ENCODE results near the gene KRT26. TPM values are rescaled to one million over a fixed set of nuclear protein-coding genes. Genes with fewer than 3 reads are reported as not detected.
A peak's percentile ranks its signal among the peaks of the same experiment; 100 is the strongest.

The KRT26 gene
- total RNA-seq, 1 experiment from 2014 or later: not detected

GRCh38 chr17:40791111-40791510 is 19.1 kb upstream of the KRT26 start (continued):
- TF ChIP-seq AFF4 (CRISPR knock-in tag; IDR thresholded peaks at IDR 0.05; ENCODE audit: borderline replicate concordance): no peak
- no peak for TF ChIP-seq USF1 (CRISPR knock-in tag; IDR thresholded peaks at IDR 0.05)

DNA sequence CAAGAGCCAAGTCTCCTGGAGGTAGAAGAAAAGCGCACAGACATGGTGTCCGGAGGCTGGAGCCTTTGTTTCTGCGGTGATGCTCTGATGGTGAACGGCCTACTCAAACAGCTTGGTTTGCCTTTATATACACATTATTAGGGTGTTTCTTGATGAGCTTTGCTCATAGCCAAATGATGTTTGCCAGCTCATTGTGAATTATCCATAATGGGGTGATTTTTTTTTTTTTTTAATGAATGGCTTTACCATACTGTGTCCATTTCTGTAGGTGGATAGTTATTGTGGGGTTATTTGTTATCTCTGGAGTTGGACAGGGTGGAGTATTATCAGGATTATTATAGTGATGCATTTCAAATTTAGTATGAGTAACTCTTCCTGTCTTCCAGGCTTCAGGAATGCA is 10.4 kb upstream of the KRT26 start, which contains the start of gene KRT27:
KRT27 (minus strand) TSS at position 101 of the 400 bp plus-strand sequence; CDS start at position 44, 57 bp downstream.
- Mint-ChIP-seq H3K9me3 (no peaks in the 10 kb centered on the region), H3K4me3 (no peak within 1 kb of the TSS), H3K36me3 (no peaks in the 10 kb centered on the region), H3K27me3 (ENCODE audit: low read depth) (peaks cover 25% of the 10 kb centered on the region), H3K4me1 (no peaks in the 10 kb centered on the region), H3K27ac (no peak within 1 kb of the TSS)
- ChIA-PET POLR2A (no interaction called here), CTCF (interaction anchor here (1.6 kb wide), 1 partner anchor 163 kb away, joined by 6 read pairs; no protein-coding TSS in a partner anchor)
- DNase-seq (ENCODE audit: low spot score): no peak
- no peak for TF ChIP-seq AFF4 (CRISPR knock-in tag; IDR thresholded peaks at IDR 0.05; ENCODE audit: borderline replicate concordance)
- no peak for TF ChIP-seq ZNF416 (CRISPR knock-in tag; IDR thresholded peaks at IDR 0.05)
- no peak for TF ChIP-seq SP1 (CRISPR knock-in tag; conservative IDR thresholded peaks at IDR 0.05)
- no peak for ATAC-seq

DNA sequence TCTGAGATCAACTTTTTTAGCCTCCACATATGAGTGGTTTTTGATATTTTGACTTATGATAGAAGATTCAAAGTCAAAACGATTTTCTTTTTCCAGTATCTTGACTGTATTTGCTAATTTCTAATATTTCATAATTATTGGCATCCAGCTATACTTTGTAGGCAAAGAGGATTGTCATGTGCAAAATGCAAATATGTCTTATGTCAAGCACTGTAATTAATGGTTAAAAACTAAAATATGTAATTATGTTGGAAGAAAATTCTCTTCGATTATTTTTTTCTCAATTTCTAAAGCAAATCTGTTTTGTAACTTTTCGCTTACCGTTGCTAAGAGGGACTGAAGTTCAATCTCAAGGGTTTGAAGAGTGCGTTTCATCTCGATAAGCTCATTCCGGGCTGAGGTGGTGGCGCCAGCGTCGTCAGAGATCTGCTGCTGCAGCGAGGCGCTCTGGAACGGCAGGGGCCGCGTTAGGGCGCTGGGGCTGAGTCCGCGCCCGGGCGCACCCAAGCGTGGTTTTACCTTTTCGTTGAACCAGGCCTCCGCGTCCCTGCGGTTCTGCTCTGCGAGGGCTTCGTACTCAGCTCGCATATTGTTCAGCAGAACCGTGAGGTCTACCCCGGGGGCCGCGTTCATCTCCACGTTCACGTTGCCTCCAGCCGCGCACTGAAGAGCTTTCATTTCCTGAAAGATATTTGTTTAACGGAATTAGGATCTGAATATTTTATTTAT is 7.3 kb upstream of the KRT26 start:
- Mint-ChIP-seq H3K9me3 (no peaks in the 10 kb centered on the region), H3K4me3 (peak overlapping the region; percentile 30), H3K27ac (no peak overlapping the region), H3K27me3 (ENCODE audit: low read depth) (peaks cover 28% of the 10 kb centered on the region), H3K36me3 (no peaks in the 10 kb centered on the region), H3K4me1 (no peaks in the 10 kb centered on the region)
- CTCF ChIA-PET: interaction anchor here (0.8 to 2.0 kb wide), 4 partner anchors 101 to 164 kb away, joined by 3 to 12 read pairs (median 4); no protein-coding TSS in a partner anchor
- POLR2A ChIA-PET: no interaction called here
- DNase-seq (ENCODE audit: low spot score): peak; percentile 35
- ATAC-seq: peak; percentile 57; the same call in 1 of the 2 replicates
- no peak for TF ChIP-seq ZNF532 (CRISPR knock-in tag; IDR thresholded peaks at IDR 0.05; ENCODE audit: borderline replicate concordance)
- no peak for TF ChIP-seq FOXJ3 (CRISPR knock-in tag; IDR thresholded peaks at IDR 0.05; ENCODE audit: borderline replicate concordance)
- TF ChIP-seq IRF2 (CRISPR knock-in tag; IDR thresholded peaks at IDR 0.05; ENCODE audit: borderline replicate concordance, low read depth): no peak
- no peak for TF ChIP-seq NFATC4 (CRISPR knock-in tag; IDR thresholded peaks at IDR 0.05)
- no peak for TF ChIP-seq ETV6 (CRISPR knock-in tag; IDR thresholded peaks at IDR 0.05)
- no peak for TF ChIP-seq E2F4 (CRISPR knock-in tag; IDR thresholded peaks at IDR 0.05; ENCODE audit: borderline replicate concordance, low read depth)
- TF ChIP-seq ZNF281 (CRISPR knock-in tag; IDR thresholded peaks at IDR 0.05): no peak
- TF ChIP-seq MLX (CRISPR knock-in tag; IDR thresholded peaks at IDR 0.05): no peak
- no peak for TF ChIP-seq PRRX2 (CRISPR knock-in tag; IDR thresholded peaks at IDR 0.05)
